Measurements from ENCODE around the gene SCMH1. TPM values are rescaled to one million over a fixed set of nuclear protein-coding genes. Genes with fewer than 3 reads are reported as not detected.
A peak's percentile ranks its signal among the peaks of the same experiment; 100 is the strongest.

The SCMH1 gene
- polyA plus RNA-seq, 2 of the 4 experiments (the other 2 are of a cell fraction), result 11.6 to 26.7 TPM

GRCh38 chr1:41245659-41246058 lies 3.6 kb upstream of the SCMH1 start:
- POLR2A ChIA-PET, result no interaction called here
- no peak overlapping the region; a peak in 1 of 6 replicates for H3K27ac ChIP-seq
- TF ChIP-seq HES2 (IDR thresholded peaks at IDR 0.05), result no peak
- TF ChIP-seq BCL3 (IDR thresholded peaks at IDR 0.05), result no peak
- TF ChIP-seq PBX3 (IDR thresholded peaks at IDR 0.05), result no peak
- TF ChIP-seq MAX (IDR thresholded peaks at IDR 0.05), result no peak
- TF ChIP-seq POLR2AphosphoS2 (conservative IDR thresholded peaks at IDR 0.05; ENCODE audit: low read length), result no peak
- TF ChIP-seq SMC3 (IDR thresholded peaks at IDR 0.05), result no peak
- no peak for TF ChIP-seq HEYL (CRISPR knock-in tag; IDR thresholded peaks at IDR 0.05)
- WGBS (ENCODE audit: missing lambda C conversion rate), result 89% methylated on average over 2 of the region's 2 CpGs
- peaks cover 22% of the 10 kb centered on the region; the same call in 2 of the 3 replicates for H3K4me1 ChIP-seq
- H3K4me2 ChIP-seq, result no peak overlapping the region
- DNase-seq (ENCODE audit: low read depth in 1 of 2, low spot score in 1 of 2), result no peak
- no peak overlapping the region for H3K4me3 ChIP-seq
- no peak for ATAC-seq
- no peaks in the 10 kb centered on the region for H3K9me3 ChIP-seq
- CTCF ChIA-PET, result no interaction called here
- no peak for FAIRE-seq

- FAIRE-seq, result no peak
- POLR2A ChIA-PET, result interaction anchor here (1.7 kb wide), 1 partner anchor 90 kb away, joined by 7 read pairs; no protein-coding TSS in a partner anchor
- H3K9me3 ChIP-seq, result no peaks in the 10 kb centered on the region
- WGBS (ENCODE audit: missing lambda C conversion rate), result 87% methylated on average over 2 of the region's 3 CpGs
- peak overlapping the region; percentile 95; the same call in 1 of the 3 replicates for H3K4me3 ChIP-seq
- no peak for DNase-seq (ENCODE audit: low read depth in 1 of 2, low spot score in 1 of 2)
- H3K27ac ChIP-seq, result peak overlapping the region; percentile 99 to 100; a peak in 4 of 6 replicates
- CTCF ChIA-PET, result interaction anchor here (1.9 kb wide), 1 partner anchor 15 kb away, joined by 7 read pairs; no protein-coding TSS in a partner anchor
- TF ChIP-seq CTCF (IDR thresholded peaks at IDR 0.05), result no peak
- no peak for TF ChIP-seq ESRRA (IDR thresholded peaks at IDR 0.05; ENCODE audit: borderline replicate concordance, low read length)
- no peak for TF ChIP-seq HOXA7 (CRISPR knock-in tag; IDR thresholded peaks at IDR 0.05)
- TF ChIP-seq ATOH8 (CRISPR knock-in tag; IDR thresholded peaks at IDR 0.05; ENCODE audit: low read depth), result no peak
- TF ChIP-seq EP300 (IDR thresholded peaks at IDR 0.05), result no peak
- no peak for TF ChIP-seq RCOR1 (IDR thresholded peaks at IDR 0.05; ENCODE audit: low read depth, low read length)
- peak overlapping the region; percentile 93 for H3K4me2 ChIP-seq
- ATAC-seq, result no peak
- peaks cover 41% of the 10 kb centered on the region for H3K4me1 ChIP-seq
Observed at GRCh38 chr1:41243079-41243385, 926 bp upstream of the SCMH1 start.

GRCh38 chr1:41242342-41243078 lies 404 bp upstream of the SCMH1 start:
- Histone ChIP-seq H3K4me2 (peak overlapping the region; percentile 93), H3K4me3 (peak overlapping the region; percentile 95), H3K4me1 (peaks cover 46% of the 10 kb centered on the region), H3K9me3 (no peaks in the 10 kb centered on the region), H3K27ac (peak overlapping the region; percentile 99 to 100)
- DNase-seq (ENCODE audit: low read depth in 1 of 2, low spot score in 1 of 2), result peak in 1 of 2 experiments; percentile 20
- ChIA-PET POLR2A (interaction anchor here (1.5 to 1.7 kb wide), 3 partner anchors 90 to 220 kb away, joined by 3 to 7 read pairs (median 6); no protein-coding TSS in a partner anchor), CTCF (interaction anchor here (1.9 kb wide), 1 partner anchor 16 kb away, joined by 7 read pairs; no protein-coding TSS in a partner anchor)
- FAIRE-seq, result no peak
- TF ChIP-seq POLR2AphosphoS2 (conservative IDR thresholded peaks at IDR 0.05; ENCODE audit: low read length) (no peak), ZNF302 (CRISPR knock-in tag; IDR thresholded peaks at IDR 0.05) (no peak), FOXS1 (CRISPR knock-in tag; IDR thresholded peaks at IDR 0.05) (no peak), PBX3 (IDR thresholded peaks at IDR 0.05) (no peak), HOXA7 (CRISPR knock-in tag; IDR thresholded peaks at IDR 0.05) (no peak), RCOR1 (IDR thresholded peaks at IDR 0.05; ENCODE audit: low read depth, low read length) (no peak), JUN (IDR thresholded peaks at IDR 0.05) (peak in 1 of 2 experiments; percentile 18; a peak in 1 of 5 replicates), ESRRA (IDR thresholded peaks at IDR 0.05; ENCODE audit: borderline replicate concordance, low read length) (no peak), MAX (IDR thresholded peaks at IDR 0.05) (peak; percentile 43; the same call in 1 of the 2 replicates)
- ATAC-seq, result peak; percentile 7 to 19; a peak in 3 of 6 replicates
- WGBS (ENCODE audit: missing lambda C conversion rate), result 68% methylated on average over 9 of the region's 51 CpGs
